ENCODE measurements around the gene SLCO2A1. TPM values are rescaled to one million over a fixed set of nuclear protein-coding genes. Genes with fewer than 3 reads are reported as not detected.
A peak's percentile ranks its signal among the peaks of the same experiment; 100 is the strongest.

SLCO2A1 gene
- total RNA-seq, 4 donors from 2014 or later, result 7.8 to 12.0 (median 11.1) TPM

- Histone ChIP-seq H3K9me3 (no peaks in the 10 kb centered on the region), H3K36me3 (no peaks in the 10 kb centered on the region), H3K4me1 (peaks cover 0 to 9% (median 0%) of the 10 kb centered on the region in 3 donors), H3K27ac (peak overlapping the region in 3 of 4 donors; percentile 38 to 45 (median 43)), H3K4me3 (no peak overlapping the region), H3K27me3 (no peaks in the 10 kb centered on the region)
- TF ChIP-seq POLR2AphosphoS5 (IDR thresholded peaks at IDR 0.05), result peak; percentile 37
- TF ChIP-seq POLR2A (IDR thresholded peaks at IDR 0.05), result no peak
- peak; percentile 65 for ATAC-seq
- 40% methylated on average over 1 of the region's 8 CpGs; no CpG with 5 or more reads in 1 of the 2 donors for WGBS, 2 donors (ENCODE audit: low coverage in 1 of 2)
Observed at GRCh38 chr3:134066651-134067530, 37.2 kb upstream of the SLCO2A1 start.

GRCh38 chr3:134066158-134066541 lies 36.4 kb upstream of the SLCO2A1 start:
- ATAC-seq, result no peak
- no peaks in the 10 kb centered on the region for H3K27me3 ChIP-seq
- peak overlapping the region in 3 of 4 donors; percentile 38 to 45 (median 43) for H3K27ac ChIP-seq
- TF ChIP-seq POLR2AphosphoS5 (IDR thresholded peaks at IDR 0.05), result no peak
- TF ChIP-seq POLR2A (IDR thresholded peaks at IDR 0.05), result no peak
- TF ChIP-seq CTCF (IDR thresholded peaks at IDR 0.05), result no peak
- 80 to 100% methylated on average over 1 to 5 of the region's 7 CpGs for WGBS, 2 donors (ENCODE audit: low coverage in 1 of 2)
- H3K36me3 ChIP-seq, result no peaks in the 10 kb centered on the region
- no peak overlapping the region for H3K4me3 ChIP-seq
- peaks cover 0 to 6% (median 0%) of the 10 kb centered on the region in 3 donors for H3K4me1 ChIP-seq
- H3K9me3 ChIP-seq, result no peaks in the 10 kb centered on the region

GRCh38 chr3:134065252-134066157 lies 35.8 kb upstream of the SLCO2A1 start:
- peak overlapping the region in 2 of 4 donors; percentile 43 to 45 for H3K27ac ChIP-seq
- no peaks in the 10 kb centered on the region for H3K9me3 ChIP-seq
- ATAC-seq, result no peak
- no peaks in the 10 kb centered on the region for H3K27me3 ChIP-seq
- H3K4me3 ChIP-seq, result no peak overlapping the region
- H3K4me1 ChIP-seq, result peaks cover 0 to 4% (median 0%) of the 10 kb centered on the region in 3 donors
- H3K36me3 ChIP-seq, result no peaks in the 10 kb centered on the region
- WGBS, 2 donors (ENCODE audit: low coverage in 1 of 2), result 69 to 71% methylated on average over 5 to 7 of the region's 9 CpGs
- no peak for TF ChIP-seq CTCF (IDR thresholded peaks at IDR 0.05)
- no peak for TF ChIP-seq POLR2A (IDR thresholded peaks at IDR 0.05)
- no peak for TF ChIP-seq POLR2AphosphoS5 (IDR thresholded peaks at IDR 0.05)
- TF ChIP-seq EP300 (IDR thresholded peaks at IDR 0.05), result no peak

GRCh38 chr3:134064081-134064480 lies 34.4 kb upstream of the SLCO2A1 start:
- TF ChIP-seq EP300 (IDR thresholded peaks at IDR 0.05) (no peak), CTCF (IDR thresholded peaks at IDR 0.05) (no peak), POLR2AphosphoS5 (IDR thresholded peaks at IDR 0.05) (no peak), POLR2A (IDR thresholded peaks at IDR 0.05) (no peak)
- Histone ChIP-seq H3K4me1 (peaks cover 0 to 14% (median 0%) of the 10 kb centered on the region in 3 donors), H3K9me3 (no peaks in the 10 kb centered on the region), H3K27ac (no peak overlapping the region), H3K36me3 (no peaks in the 10 kb centered on the region), H3K4me3 (no peak overlapping the region), H3K27me3 (no peaks in the 10 kb centered on the region)
- WGBS, 2 donors (ENCODE audit: low coverage in 1 of 2), result 71 to 84% methylated on average over 1 to 2 of the region's 2 CpGs
- ATAC-seq, result no peak

GRCh38 chr3:134061401-134061800 lies 31.7 kb upstream of the SLCO2A1 start:
- 75% methylated on average over 7 of the region's 7 CpGs; no CpG with 5 or more reads in 1 of the 2 donors for WGBS, 2 donors (ENCODE audit: low coverage in 1 of 2)
- ATAC-seq, result no peak
- H3K4me1 ChIP-seq, result peaks cover 0 to 22% (median 0%) of the 10 kb centered on the region in 3 donors
- no peaks in the 10 kb centered on the region for H3K9me3 ChIP-seq
- no peak overlapping the region for H3K4me3 ChIP-seq
- H3K36me3 ChIP-seq, result no peaks in the 10 kb centered on the region
- H3K27me3 ChIP-seq, result no peaks in the 10 kb centered on the region
- H3K27ac ChIP-seq, result no peak overlapping the region
- TF ChIP-seq EP300 (IDR thresholded peaks at IDR 0.05) (no peak), POLR2A (IDR thresholded peaks at IDR 0.05) (no peak), POLR2AphosphoS5 (IDR thresholded peaks at IDR 0.05) (no peak), CTCF (IDR thresholded peaks at IDR 0.05) (no peak)

Measured in gastroesophageal sphincter (tissue), 4 donors.